HL-60/S4 treated with phorbol 12-myristate 13-acetate at 8.2 ng/mL for 4 days and 3 days (cell line): ENCODE measurements around the gene TMBIM1.
"Not testable (repeated sequence)": the region's sequence is repeated elsewhere in the genome, so short reads cannot be mapped to it uniquely, and the experiment has no call there.

Experiments
- in situ Hi-C: fragments of 300-500 bp; cut with MboI; formaldehyde crosslinking; loops from 2 replicates; pipeline ENCODE4 v1.15.0; 2022; ENCODE audit warnings: low sequenced_read_pairs

The TMBIM1 gene

GRCh38 chr2:218273214-218273907, 18.9 kb downstream of the TMBIM1 start:
- in situ Hi-C loops = not testable (repeated sequence)

- in situ Hi-C loops = no loop called here
Observed at GRCh38 chr2:218272531-218273212, 19.6 kb downstream of the TMBIM1 start.

GRCh38 chr2:218271865-218272530, 20.3 kb downstream of the TMBIM1 start:
- in situ Hi-C loops = no loop called here

- in situ Hi-C loops = no loop called here
Observed at GRCh38 chr2:218271487-218271797, 20.9 kb downstream of the TMBIM1 start.

- in situ Hi-C loops = no loop called here
Observed at GRCh38 chr2:218270721-218271486, 21.4 kb downstream of the TMBIM1 start.

- in situ Hi-C loops = no loop called here
Observed at GRCh38 chr2:218269900-218270720, 22.2 kb downstream of the TMBIM1 start, which contains the start of the genes AAMP and PNKD. Gene AAMP (minus strand): TSS chr2:218270137. CDS start chr2:218270086, 51 bp downstream. Gene PNKD (plus strand): TSS chr2:218270519. CDS start chr2:218270536, 17 bp downstream.

GRCh38 chr2:218267259-218267658, 25.0 kb downstream of the TMBIM1 start:
- in situ Hi-C loops = no loop called here

- in situ Hi-C loops = no loop called here
Observed at GRCh38 chr2:218266316-218266979, 25.9 kb downstream of the TMBIM1 start.

- in situ Hi-C loops = no loop called here
Observed at GRCh38 chr2:218265626-218266025, 26.7 kb downstream of the TMBIM1 start.

GRCh38 chr2:218264773-218265561, 27.3 kb downstream of the TMBIM1 start:
- in situ Hi-C loops = no loop called here

GRCh38 chr2:218263817-218264641, 28.3 kb downstream of the TMBIM1 start:
- in situ Hi-C loops = no loop called here

- in situ Hi-C loops = no loop called here
Observed at GRCh38 chr2:218262631-218263586, 29.4 kb downstream of the TMBIM1 start.

GRCh38 chr2:218262237-218262600, 30.1 kb downstream of the TMBIM1 start:
- in situ Hi-C loops = no loop called here

GRCh38 chr2:218261423-218262236, 30.7 kb downstream of the TMBIM1 start:
- in situ Hi-C loops = no loop called here

GRCh38 chr2:218260742-218261422, 31.4 kb downstream of the TMBIM1 start, which contains the start of gene GPBAR1:
Gene GPBAR1 (plus strand): TSS chr2:218261015. CDS start chr2:218262725, 1,710 bp downstream.
- in situ Hi-C loops = no loop called here

- in situ Hi-C loops = no loop called here
Observed at GRCh38 chr2:218260166-218260565, 32.1 kb downstream of the TMBIM1 start.
